ENCODE data around the gene ANKMY1. TPM values are rescaled to one million over a fixed set of nuclear protein-coding genes. Genes with fewer than 3 reads are reported as not detected.

The ANKMY1 gene
- total RNA-seq, 2 donors from 2014 or later: 3.7 to 7.9 TPM

- H3K27me3 ChIP-seq: no peaks in the 10 kb centered on the region
Measured at GRCh38 chr2:240520130-240520973, 37.4 kb downstream of the ANKMY1 start.

GRCh38 chr2:240519396-240520129 is 38.2 kb downstream of the ANKMY1 start:
- DNase-seq (ENCODE audit: low spot score): no peak
- Histone ChIP-seq H3K4me1 (peaks cover 0 to 13% of the 10 kb centered on the region in 2 donors), H3K27ac (no peak overlapping the region), H3K9me3 (no peaks in the 10 kb centered on the region), H3K36me3 (peaks cover 9% of the 10 kb centered on the region), H3K4me3 (peak overlapping the region in 1 of 2 donors; percentile 6), H3K27me3 (no peaks in the 10 kb centered on the region)
- no peak for TF ChIP-seq CTCF (IDR thresholded peaks at IDR 0.05)

More at GRCh38 chr2:240520130-240520973, 37.4 kb downstream of the ANKMY1 start:
- no peak for TF ChIP-seq CTCF (IDR thresholded peaks at IDR 0.05)
- Histone ChIP-seq H3K9me3 (no peaks in the 10 kb centered on the region), H3K4me1 (peaks cover 0 to 13% of the 10 kb centered on the region in 2 donors), H3K4me3 (peak overlapping the region in 1 of 2 donors; percentile 6), H3K36me3 (peaks cover 9% of the 10 kb centered on the region), H3K27ac (no peak overlapping the region)
- DNase-seq (ENCODE audit: low spot score): no peak

GRCh38 chr2:240518981-240519380 is 38.8 kb downstream of the ANKMY1 start:
- no peak overlapping the region for H3K27ac ChIP-seq
- H3K27me3 ChIP-seq: no peaks in the 10 kb centered on the region
- H3K4me1 ChIP-seq: peaks cover 0 to 17% of the 10 kb centered on the region in 2 donors
- DNase-seq (ENCODE audit: low spot score): no peak
- H3K9me3 ChIP-seq: no peaks in the 10 kb centered on the region
- peaks cover 9% of the 10 kb centered on the region for H3K36me3 ChIP-seq
- H3K4me3 ChIP-seq: no peak overlapping the region
- TF ChIP-seq CTCF (IDR thresholded peaks at IDR 0.05): no peak

GRCh38 chr2:240517342-240517741 is 40.4 kb downstream of the ANKMY1 start:
- H3K4me1 ChIP-seq: peaks cover 0 to 22% of the 10 kb centered on the region in 2 donors
- H3K27me3 ChIP-seq: no peaks in the 10 kb centered on the region
- no peak for DNase-seq (ENCODE audit: low spot score)
- no peaks in the 10 kb centered on the region for H3K9me3 ChIP-seq
- TF ChIP-seq CTCF (IDR thresholded peaks at IDR 0.05): no peak
- H3K27ac ChIP-seq: no peak overlapping the region
- H3K36me3 ChIP-seq: no peaks in the 10 kb centered on the region
- H3K4me3 ChIP-seq: no peak overlapping the region

- Histone ChIP-seq H3K4me1 (peaks cover 0 to 14% of the 10 kb centered on the region in 2 donors), H3K27me3 (no peaks in the 10 kb centered on the region), H3K27ac (no peak overlapping the region), H3K4me3 (no peak overlapping the region), H3K36me3 (no peaks in the 10 kb centered on the region), H3K9me3 (no peaks in the 10 kb centered on the region)
- no peak for TF ChIP-seq CTCF (IDR thresholded peaks at IDR 0.05)
- DNase-seq (ENCODE audit: low spot score): no peak
Measured at GRCh38 chr2:240514631-240515030, 43.2 kb downstream of the ANKMY1 start.
